Effector CD8-positive, alpha-beta T cell (primary cell): ENCODE results near the gene SLC39A11.
"Not testable (repeated sequence)": the region's sequence is repeated elsewhere in the genome, so short reads cannot be mapped to it uniquely, and the experiment has no call there.

Experiments used
- DNase-seq: peaks from one replicate; lab custom pipeline; 2025; lab: John Stamatoyannopoulos, UW

The SLC39A11 gene

GRCh38 chr17:72788950-72789585 is 303.4 kb downstream of the SLC39A11 start:
- DNase-seq: no peak

GRCh38 chr17:72786209-72786608 is 306.3 kb downstream of the SLC39A11 start:
- no peak for DNase-seq

GRCh38 chr17:72782985-72783701 is 309.3 kb downstream of the SLC39A11 start:
- no peak for DNase-seq

GRCh38 chr17:72782437-72782836 is 310.1 kb downstream of the SLC39A11 start:
- DNase-seq: not testable (repeated sequence)

- DNase-seq: no peak
These were observed 314.0 kb downstream of the SLC39A11 start for GRCh38 chr17:72778169-72779151.

- no peak for DNase-seq
These were observed 316.6 kb downstream of the SLC39A11 start for GRCh38 chr17:72775919-72776318.

GRCh38 chr17:72775237-72775636 is 317.3 kb downstream of the SLC39A11 start:
- DNase-seq: no peak

- DNase-seq: no peak
These were observed 318.3 kb downstream of the SLC39A11 start for GRCh38 chr17:72774236-72774635.

GRCh38 chr17:72773225-72773624 is 319.3 kb downstream of the SLC39A11 start:
- DNase-seq: not testable (repeated sequence)

- DNase-seq: no peak
These were observed 320.1 kb downstream of the SLC39A11 start for GRCh38 chr17:72772331-72772821.

- no peak for DNase-seq
These were observed 320.8 kb downstream of the SLC39A11 start for GRCh38 chr17:72771734-72772133.

- DNase-seq: no peak
These were observed 325.6 kb downstream of the SLC39A11 start for GRCh38 chr17:72766761-72767356.

GRCh38 chr17:72765368-72766153 is 326.9 kb downstream of the SLC39A11 start:
- no peak for DNase-seq

GRCh38 chr17:72764632-72765041 is 327.9 kb downstream of the SLC39A11 start:
- no peak for DNase-seq

- DNase-seq: no peak
These were observed 328.5 kb downstream of the SLC39A11 start for GRCh38 chr17:72763981-72764380.

GRCh38 chr17:72761893-72762575 is 330.5 kb downstream of the SLC39A11 start:
- DNase-seq: not testable (repeated sequence)

- DNase-seq: no peak
These were observed 331.1 kb downstream of the SLC39A11 start for GRCh38 chr17:72761431-72761830.

GRCh38 chr17:72760368-72760767 is 332.1 kb downstream of the SLC39A11 start:
- no peak for DNase-seq

GRCh38 chr17:72759301-72759700 is 333.2 kb downstream of the SLC39A11 start:
- DNase-seq: no peak

- no peak for DNase-seq
These were observed 336.2 kb downstream of the SLC39A11 start for GRCh38 chr17:72756256-72756655.
